Superior temporal gyrus (tissue), 1 donor: ENCODE results near the gene CFAP53.

Source experiments
- DNase-seq: peaks from one replicate; pipeline ENCODE4 v3.0.0-alpha.2; 2016; ENCODE audit errors: extremely low spot score

CFAP53 gene

DNA sequence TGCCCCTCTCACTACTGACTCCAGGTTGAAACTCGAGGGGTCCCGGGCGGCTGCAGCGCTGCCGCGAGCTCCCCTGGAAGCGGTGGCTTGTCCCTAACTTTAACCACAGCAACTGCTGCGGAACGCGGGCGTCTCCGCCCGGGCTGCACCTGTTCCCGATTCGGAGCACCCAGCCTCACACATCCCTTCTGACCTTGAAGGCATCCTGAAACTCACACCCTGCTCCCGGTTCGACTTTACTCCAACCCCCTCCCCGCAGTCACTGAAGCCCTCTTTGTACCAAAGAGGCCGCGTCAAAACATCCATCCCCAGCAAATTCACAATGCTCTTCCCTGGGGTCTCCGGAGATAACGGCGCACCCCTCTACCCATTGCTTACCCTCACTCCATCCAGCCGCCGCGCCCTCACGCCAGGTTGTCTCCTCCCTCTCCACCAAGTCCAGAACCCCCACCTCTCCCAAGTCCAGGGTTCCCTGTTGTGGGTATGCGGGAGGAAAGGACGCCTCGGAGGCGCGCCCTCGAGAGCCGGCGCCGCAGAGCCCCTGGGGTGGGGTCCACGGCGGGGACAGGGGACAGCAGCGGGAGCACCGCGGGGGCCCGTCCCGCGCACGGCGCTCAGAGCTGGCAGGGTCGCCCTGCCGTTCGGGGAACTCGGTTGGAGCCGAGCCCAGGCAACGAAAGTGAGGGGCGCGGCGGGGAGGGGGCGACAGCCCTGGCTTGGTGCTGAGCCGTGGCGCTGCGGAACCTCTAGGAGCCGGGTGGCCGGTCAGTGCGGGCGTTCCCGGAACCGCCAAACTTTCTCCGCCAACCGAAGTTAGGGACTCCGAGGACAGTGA is 72.3 kb downstream of the CFAP53 start:
- no peak for DNase-seq

GRCh38 chr18:50192995-50193795 is 73.1 kb downstream of the CFAP53 start:
- DNase-seq: no peak

- DNase-seq: no peak
These were observed 75.4 kb downstream of the CFAP53 start for GRCh38 chr18:50190926-50191325.

DNA sequence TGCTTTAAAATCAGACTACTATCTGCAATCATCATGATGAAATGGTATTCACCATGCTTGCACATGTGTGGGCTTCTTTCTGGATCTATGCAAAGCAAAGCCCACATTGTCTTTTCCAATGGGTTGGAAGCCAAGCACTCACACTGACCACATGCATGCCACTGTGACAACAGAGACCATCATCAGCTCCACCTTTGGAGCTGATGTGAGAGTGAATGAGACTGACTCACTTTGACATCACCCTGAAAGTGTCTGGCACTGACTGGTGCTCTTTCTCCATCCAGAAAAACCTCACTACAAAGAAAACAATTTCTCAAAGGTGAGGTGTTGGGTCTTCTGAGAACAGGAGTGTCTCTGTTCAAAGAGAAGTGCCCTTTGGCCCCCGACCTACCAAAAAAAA is 76.1 kb downstream of the CFAP53 start:
- no peak for DNase-seq

GRCh38 chr18:50189160-50189559 is 77.1 kb downstream of the CFAP53 start:
- no peak for DNase-seq

DNA sequence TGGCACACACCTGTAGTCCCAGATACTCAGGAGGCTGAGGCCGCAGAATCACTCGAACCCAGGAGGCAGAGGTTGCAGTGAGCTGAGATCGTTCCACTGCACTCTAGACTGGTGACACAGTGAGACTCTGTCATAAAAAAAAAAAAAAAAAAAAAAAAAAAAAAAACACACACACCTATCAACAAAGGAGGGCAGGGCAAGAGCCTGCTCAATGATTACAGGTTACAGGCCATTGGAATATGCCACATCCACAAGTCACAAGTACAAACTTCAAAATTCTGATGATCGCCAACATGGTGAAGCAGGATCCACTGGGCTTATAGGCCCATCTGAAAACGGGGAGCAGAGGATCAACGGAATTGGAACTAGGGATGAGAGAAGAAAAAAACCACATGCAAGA is 77.6 kb downstream of the CFAP53 start:
- DNase-seq: no peak

DNA sequence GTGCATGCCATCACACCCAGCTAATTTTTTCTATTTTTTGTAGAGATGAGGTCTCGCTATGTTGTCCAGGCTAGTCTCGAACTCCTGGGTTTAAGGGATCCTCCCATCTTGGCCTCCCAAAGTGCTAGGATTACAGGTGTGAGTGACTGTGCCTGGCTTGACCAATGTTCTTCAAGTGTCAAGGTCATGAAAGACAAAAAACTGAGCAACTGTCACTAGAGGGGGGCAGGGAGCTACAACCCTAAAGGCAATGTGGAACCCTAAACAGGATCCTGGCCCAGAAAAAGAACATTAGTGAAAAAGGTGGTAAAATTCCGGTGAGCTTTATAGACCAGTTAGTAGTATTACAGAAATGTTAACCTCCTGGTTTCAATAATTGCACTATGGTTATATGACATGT is 78.6 kb downstream of the CFAP53 start:
- DNase-seq: no peak

GRCh38 chr18:50186385-50186784 is 79.9 kb downstream of the CFAP53 start:
- no peak for DNase-seq

DNA sequence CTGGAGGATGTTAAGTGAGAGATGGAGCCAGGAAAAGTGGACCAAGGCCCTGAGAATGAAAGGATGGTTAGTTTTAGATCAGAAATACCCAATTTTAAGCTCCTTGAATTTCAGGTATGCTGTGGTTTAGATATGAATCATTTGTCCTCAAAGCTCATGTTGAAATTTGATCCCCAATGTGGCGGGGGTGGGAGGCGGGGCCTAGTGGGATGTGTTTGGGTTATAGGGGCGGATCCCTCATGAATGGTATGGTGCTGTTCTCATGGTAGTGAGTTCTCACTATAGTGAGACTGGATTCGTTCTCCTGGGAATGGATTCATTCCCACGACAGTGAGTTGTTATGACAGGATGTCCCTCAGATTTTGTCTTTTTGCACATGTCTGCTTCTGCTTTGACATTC is 82.7 kb downstream of the CFAP53 start:
- DNase-seq: no peak

DNA sequence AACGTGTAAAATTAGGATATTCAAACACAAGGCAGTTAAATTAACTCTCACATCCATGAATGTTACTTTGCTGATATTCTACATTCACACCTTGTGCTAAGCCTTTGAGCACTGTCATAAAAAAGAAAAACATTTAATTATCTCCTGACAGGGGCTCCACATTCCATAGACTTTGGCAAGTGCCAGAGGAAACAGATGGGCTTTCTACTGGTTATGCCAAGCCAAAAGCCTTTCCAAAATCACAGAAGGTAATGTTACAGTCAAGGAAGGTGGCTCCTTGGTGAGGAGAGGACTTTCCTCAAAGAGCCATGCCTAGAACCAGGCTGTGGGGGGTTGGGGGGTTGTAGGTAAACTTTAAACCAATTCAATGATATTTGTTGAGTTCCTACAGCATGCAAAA is 83.8 kb downstream of the CFAP53 start:
- no peak for DNase-seq

- DNase-seq: no peak
These were observed 84.7 kb downstream of the CFAP53 start for GRCh38 chr18:50181590-50181989.

- no peak for DNase-seq
These were observed 86.8 kb downstream of the CFAP53 start for GRCh38 chr18:50179465-50179864.

- no peak for DNase-seq
These were observed 88.9 kb downstream of the CFAP53 start for GRCh38 chr18:50177294-50177992.
